ENCODE data around the gene CLUH.

DNA sequence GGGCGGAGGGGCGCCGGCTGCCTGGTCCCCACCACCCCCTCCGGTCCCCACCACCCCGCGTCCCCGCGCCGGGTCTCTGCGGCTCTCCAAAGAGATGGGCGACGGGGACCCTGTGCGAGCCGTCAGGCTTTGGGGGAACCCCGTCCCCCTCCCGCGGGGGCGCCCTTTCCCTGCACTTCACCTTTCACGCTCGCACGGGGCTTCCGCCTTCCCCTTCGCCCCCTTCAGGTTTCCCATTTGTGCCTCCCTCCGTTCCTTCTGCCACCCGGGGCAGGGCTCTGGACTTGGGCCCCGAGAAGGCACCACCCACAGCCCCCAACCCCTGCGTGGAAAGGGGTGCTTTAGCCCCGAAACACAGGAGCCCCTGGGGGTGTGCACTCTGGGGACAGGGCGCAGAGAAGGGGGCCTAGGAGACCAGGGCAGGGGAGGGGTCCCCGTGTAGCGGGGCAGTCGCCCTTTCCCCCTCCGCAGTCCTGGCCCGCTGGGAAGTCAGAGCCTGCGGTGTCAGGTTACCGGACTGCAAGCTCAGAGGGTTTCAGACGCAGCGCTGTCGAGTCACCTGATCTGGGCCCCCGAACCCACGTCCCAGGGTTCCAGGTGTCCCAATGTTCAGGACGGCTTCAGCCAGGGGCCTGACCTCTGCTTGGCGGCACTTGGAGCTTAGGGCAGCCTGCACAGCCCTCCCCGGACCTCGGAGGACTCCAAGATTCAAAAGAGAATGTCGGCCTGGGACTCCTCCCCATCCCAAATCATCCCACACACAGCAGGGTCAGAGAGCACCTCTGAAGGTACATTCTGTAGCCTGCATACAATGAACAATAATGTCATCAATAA is 44.5 kb upstream of the CLUH start:
- TF ChIP-seq CTCF (IDR thresholded peaks at IDR 0.05) (no peak), POLR2A (IDR thresholded peaks at IDR 0.05) (no peak)

Measured in ovary (tissue), 3 donors.